T-helper 17 cell (primary cell): ENCODE measurements around the gene BARX1. TPM values are rescaled to one million over a fixed set of nuclear protein-coding genes. Genes with fewer than 3 reads are reported as not detected.
A peak's percentile ranks its signal among the peaks of the same experiment; 100 is the strongest.

Experiments used
- ATAC-seq: fragments of 150-1000 bp; cut with Tn5 transposase; 2 replicates; pipeline ENCODE4 v1.10.0; 2021; ENCODE audit warnings: mild to moderate bottlenecking, moderate library complexity
- DNase-seq, 3 donors: peaks; one replicate each; pipeline versions ENCODE4 v3.0.0 to v3.0.0-alpha.2; 2020 to 2021
- H3K9me3 ChIP-seq: one replicate; pipeline ENCODE4 v1.7.0; 2013; ENCODE audit warnings: low read length, mild to moderate bottlenecking; ENCODE audit not compliant: control insufficient read depth, poor library complexity, severe bottlenecking
- H3K27ac Mint-ChIP-seq: one replicate; pipeline ENCODE4 v1.8.0; 2022; ENCODE audit warnings: mild to moderate bottlenecking, moderate library complexity, mixed read lengths
- H3K27me3 Mint-ChIP-seq: one replicate; pipeline ENCODE4 v1.8.0; 2022; ENCODE audit warnings: mixed read lengths
- H3K36me3 Mint-ChIP-seq: one replicate; pipeline ENCODE4 v1.8.0; 2022; ENCODE audit warnings: low read depth, mixed read lengths
- H3K4me1 Mint-ChIP-seq: one replicate; pipeline ENCODE4 v1.8.0; 2022; ENCODE audit warnings: mild to moderate bottlenecking, mixed read lengths
- H3K4me3 Mint-ChIP-seq: one replicate; pipeline ENCODE4 v1.8.0; 2022; ENCODE audit warnings: mild to moderate bottlenecking, moderate library complexity, mixed read lengths
- total RNA-seq, 4 donors: library from RNA in 2 of 4; stranded (reverse) in 2 of 4; gene quantifications; one replicate each; pipeline ENCODE4 v1.2.3 and lab custom pipeline; 2022 to 2026

Gene BARX1
- total RNA-seq, 2 donors from 2014 or later = not detected

DNA sequence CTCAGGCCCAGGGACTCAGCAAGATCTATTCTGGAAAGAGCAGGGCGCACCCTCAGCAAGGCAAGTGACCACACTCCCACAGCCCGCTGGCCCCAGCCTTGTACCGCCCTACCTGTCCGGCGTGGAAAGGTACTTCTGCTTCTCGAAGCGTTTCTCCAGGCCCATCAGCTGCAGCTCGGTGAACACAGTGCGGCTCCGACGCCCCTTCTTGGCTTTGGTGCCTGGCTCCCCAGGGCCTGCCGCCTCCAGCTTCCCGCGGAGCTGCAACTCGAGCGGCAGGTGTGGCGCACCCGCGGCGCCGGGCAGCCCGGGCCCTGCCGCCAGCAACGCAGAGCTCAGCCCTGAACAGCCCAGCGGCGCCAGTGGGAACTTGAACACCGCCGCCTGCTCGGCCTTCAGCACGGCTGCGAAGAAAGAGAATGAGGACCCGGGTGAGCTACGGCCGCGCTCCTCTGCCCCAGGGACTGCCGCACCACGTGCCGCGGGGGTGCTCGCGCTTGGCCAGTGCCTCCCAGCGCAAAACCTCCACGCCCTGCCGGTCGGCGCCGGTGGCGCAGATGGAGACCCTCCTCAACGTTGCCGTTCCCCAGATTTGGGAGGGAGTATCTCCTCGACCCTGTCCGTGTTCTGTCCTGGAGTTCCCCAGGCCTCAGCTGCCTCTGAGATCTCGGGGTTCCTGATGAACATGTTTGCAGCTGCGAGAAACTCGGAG is 2.2 kb downstream of the BARX1 start:
- no peaks in the 10 kb centered on the region for H3K9me3 ChIP-seq
- Mint-ChIP-seq H3K36me3 (peaks cover 5% of the 10 kb centered on the region), H3K27me3 (peaks cover 76% of the 10 kb centered on the region), H3K27ac (no peak overlapping the region), H3K4me3 (peak overlapping the region; percentile 87), H3K4me1 (peaks cover 32% of the 10 kb centered on the region)
- peak; percentile 16 for ATAC-seq
- DNase-seq = no peak

DNA sequence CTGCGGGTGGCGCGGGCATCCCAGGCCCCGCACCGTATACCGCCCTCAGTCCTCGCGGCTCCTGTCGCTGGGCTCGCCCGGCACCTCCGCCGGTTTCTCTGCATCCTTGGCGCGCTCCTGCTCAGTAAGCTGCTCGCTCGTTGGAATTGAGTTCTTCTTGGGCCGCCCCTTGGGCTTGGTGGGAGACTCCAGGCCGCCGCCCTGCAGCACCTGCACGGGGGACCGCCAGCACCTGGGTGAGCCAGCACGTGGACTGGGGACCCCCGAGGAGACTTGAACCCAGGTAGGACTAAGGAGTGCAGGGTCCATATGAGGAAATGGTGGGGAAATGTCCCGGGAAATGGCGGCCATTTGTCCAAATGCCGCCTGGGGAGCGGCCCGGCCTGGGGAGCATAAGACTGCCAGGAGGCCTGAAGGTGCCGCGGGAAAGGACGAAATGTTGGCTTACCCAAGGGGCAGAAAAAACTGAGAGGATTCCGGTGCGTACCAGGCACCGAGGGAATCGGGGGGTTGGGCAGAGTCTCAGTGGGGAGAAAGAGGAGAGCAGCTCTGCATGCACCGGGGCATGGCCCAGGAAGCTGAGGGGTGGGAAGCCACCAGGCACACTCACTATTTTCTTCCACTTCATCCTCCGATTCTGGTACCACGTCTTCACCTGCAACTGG is 2.9 kb downstream of the BARX1 start:
- Mint-ChIP-seq H3K4me3 (peak overlapping the region; percentile 87), H3K27ac (no peak overlapping the region), H3K27me3 (peaks cover 74% of the 10 kb centered on the region), H3K4me1 (peaks cover 32% of the 10 kb centered on the region), H3K36me3 (peaks cover 5% of the 10 kb centered on the region)
- no peaks in the 10 kb centered on the region for H3K9me3 ChIP-seq
- no peak for ATAC-seq
- no peak for DNase-seq

DNA sequence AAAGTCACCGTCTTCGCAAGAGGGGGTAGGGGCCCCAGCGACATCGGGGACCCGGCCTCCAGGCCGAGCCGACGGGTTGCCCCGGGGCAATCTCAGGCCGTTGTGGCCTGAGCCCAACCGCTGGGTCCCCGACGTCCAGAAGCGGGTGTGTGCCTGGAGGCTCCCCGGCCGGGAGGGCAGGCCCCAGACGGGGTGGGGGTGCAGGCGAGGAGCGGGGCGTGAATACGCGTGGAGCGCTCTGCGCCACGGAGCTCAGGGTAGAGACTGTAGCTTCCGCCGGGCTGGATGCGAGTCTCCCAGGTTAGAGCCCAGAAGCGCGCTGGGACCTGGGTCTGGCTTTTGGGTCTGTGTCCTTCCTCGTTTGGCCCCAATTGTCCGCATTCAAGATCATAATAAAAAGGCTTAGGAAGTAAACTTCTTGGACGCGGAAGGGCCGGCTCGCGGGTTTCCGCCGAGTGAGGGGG is 3.5 kb downstream of the BARX1 start:
- H3K4me3 Mint-ChIP-seq = peak overlapping the region; percentile 87
- ATAC-seq (peak; percentile 43), DNase-seq (no peak)
- H3K4me1 Mint-ChIP-seq = peaks cover 32% of the 10 kb centered on the region
- no peak overlapping the region for H3K27ac Mint-ChIP-seq
- peaks cover 75% of the 10 kb centered on the region for H3K27me3 Mint-ChIP-seq
- H3K9me3 ChIP-seq = no peaks in the 10 kb centered on the region
- H3K36me3 Mint-ChIP-seq = peaks cover 5% of the 10 kb centered on the region

DNA sequence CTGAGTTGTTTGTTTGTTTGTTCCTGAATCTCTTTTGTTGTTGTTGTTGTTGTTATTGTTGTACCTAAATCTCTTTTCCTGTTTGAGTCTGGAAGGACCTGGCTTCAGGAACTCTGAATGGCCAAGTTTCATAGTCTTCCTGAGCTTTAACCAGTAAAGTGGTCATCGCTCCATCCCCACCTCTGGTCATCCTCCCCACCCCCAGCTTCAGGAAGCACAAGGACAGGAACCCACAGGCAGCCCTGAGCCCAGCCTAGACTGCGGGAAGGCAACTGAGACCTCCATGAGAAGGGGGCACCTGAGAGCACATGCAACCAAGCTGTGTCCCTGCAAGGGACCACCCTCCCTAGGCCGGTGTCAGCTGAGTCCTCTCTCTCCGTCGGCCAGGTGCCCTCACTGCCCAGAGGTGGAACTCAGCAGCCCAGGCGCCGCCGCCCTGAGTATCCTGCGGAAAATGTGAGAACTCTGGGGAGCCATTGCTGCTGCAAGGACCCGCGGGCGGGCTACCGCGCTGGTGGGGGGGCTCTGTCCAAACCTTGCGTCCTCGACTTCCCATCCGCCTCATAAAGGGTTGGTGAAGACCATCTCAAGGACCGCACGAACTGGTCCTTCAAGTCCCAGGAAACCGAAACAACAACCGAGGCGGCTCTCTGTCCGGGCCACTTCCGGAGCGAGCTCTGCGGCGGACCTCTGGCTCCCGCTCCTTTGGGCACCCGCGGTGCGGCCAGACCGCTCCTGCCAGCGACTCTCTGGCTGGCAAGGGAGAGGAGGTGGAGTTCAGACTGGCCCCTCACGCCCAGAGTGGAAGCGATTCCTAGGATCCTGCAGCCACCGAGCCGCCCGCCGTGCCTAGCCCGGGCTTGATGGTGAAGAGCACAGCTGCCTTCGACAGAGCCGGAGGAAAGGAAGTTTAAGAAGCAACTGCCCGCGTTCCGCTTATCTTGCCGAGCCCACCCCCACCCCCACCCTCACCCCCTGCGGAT is 4.2 kb downstream of the BARX1 start:
- Mint-ChIP-seq H3K4me3 (peak overlapping the region; percentile 87), H3K4me1 (peaks cover 34% of the 10 kb centered on the region), H3K27me3 (peaks cover 76% of the 10 kb centered on the region), H3K27ac (no peak overlapping the region), H3K36me3 (peaks cover 9% of the 10 kb centered on the region)
- H3K9me3 ChIP-seq = no peaks in the 10 kb centered on the region
- DNase-seq (no peak), ATAC-seq (no peak)

DNA sequence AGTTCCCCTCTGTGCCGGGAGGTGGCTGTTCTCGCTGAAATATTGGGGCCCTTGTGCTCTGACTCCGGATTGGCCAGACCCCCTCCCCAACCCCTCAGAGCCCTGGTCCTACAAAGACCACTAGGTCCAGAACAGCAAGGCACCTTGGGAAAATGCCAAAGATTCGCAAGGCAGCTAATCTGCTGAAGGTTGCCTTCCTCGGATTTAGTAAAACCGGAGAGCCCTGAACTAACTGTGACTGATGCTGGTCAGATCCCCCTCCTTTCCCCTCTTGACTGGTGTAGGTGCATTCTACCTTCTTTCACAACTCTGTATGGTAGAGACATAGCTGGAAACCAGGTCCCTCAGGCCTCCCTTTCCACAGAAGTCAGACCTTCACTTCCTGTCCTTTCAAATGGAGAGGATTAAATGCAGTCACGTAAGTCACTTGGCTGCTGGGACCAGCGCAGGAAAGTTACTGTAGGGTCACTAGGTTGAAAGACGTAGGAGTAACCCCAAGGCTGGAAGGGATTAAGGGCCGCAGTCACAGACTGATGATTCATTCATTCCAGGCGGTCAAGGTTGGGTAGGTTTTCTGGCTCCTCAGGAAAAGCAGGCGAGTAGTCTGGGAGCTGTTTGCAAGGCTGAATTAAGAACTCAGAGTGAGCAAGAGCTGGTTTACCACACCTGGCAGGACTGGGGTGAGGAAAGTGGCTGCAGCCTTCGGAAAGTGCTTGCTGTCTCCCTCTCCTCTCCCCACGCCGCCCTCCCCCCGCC is 5.3 kb downstream of the BARX1 start:
- DNase-seq (no peak), ATAC-seq (no peak)
- Mint-ChIP-seq H3K4me1 (peaks cover 39% of the 10 kb centered on the region), H3K27ac (no peak overlapping the region), H3K4me3 (peak overlapping the region; percentile 74), H3K36me3 (peaks cover 9% of the 10 kb centered on the region), H3K27me3 (peaks cover 79% of the 10 kb centered on the region)
- H3K9me3 ChIP-seq = no peaks in the 10 kb centered on the region

DNA sequence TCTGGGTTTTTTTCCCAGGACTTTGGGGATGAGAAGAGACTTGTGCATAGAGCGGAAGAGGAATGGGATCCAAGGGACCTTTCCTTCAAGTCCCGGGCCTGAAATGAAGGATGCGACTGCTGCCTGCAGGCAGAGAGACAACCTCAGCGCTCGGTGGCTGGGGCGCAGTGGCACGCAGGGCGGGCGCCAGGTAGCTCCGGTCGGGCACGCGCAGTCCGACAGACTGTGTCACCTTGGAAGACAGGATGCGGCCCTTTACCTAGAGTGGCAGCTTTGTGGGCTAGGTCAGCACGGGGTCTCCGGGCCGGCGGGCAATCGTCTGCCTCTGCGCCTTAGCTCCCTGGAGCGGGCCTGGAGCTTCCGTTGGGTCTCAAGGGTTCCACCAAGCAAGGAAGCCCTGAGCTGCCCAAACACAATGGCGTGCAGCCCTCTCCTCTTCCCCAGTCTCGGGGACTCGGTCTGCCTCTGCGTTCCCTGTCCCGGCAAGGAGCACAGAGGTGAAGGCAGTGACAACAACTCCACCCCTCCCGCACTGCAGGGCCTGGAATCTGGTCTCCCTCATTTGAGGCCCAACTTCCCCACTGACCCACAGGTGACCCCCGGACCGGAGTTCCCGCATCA is 6.0 kb downstream of the BARX1 start:
- Mint-ChIP-seq H3K27me3 (peaks cover 86% of the 10 kb centered on the region), H3K27ac (no peak overlapping the region), H3K4me1 (peaks cover 39% of the 10 kb centered on the region), H3K36me3 (peaks cover 9% of the 10 kb centered on the region), H3K4me3 (peak overlapping the region; percentile 74)
- H3K9me3 ChIP-seq = no peaks in the 10 kb centered on the region
- DNase-seq (no peak), ATAC-seq (no peak)

DNA sequence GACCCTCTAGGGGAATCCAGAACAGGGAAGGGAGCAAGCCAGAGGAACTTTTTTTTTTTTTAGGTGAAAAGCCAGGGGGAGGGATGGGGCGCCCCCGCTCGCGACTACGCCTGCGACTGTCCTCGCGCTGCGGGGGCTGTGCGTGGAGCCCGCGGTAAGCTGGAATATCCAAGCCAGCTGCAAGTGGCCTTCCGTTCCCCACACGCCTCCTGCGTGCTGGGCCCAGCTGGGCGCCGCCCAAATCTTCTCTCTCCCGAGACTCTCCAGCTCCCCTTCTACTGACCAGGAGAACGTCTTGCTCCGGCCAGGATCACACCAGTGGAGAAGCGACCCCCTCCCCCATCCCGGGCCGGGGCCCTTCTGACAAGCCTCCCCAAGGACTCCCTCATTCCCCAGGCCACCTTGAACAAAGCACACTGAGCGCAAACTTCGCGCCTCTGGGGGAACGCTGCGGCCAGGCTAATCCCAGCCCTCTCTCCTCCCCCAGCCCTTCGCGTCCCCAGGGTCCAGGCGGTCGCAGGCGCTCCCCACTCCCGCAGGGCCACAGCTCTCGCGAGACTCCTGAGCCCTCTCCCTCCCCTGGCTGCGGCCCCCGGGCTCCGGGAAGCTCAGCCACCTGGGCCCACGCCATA is 6.6 kb downstream of the BARX1 start:
- Mint-ChIP-seq H3K27ac (no peak overlapping the region), H3K36me3 (peaks cover 7% of the 10 kb centered on the region), H3K4me3 (no peak overlapping the region), H3K27me3 (peaks cover 87% of the 10 kb centered on the region), H3K4me1 (peaks cover 37% of the 10 kb centered on the region)
- ATAC-seq = no peak
- DNase-seq = no peak
- H3K9me3 ChIP-seq = no peaks in the 10 kb centered on the region

DNA sequence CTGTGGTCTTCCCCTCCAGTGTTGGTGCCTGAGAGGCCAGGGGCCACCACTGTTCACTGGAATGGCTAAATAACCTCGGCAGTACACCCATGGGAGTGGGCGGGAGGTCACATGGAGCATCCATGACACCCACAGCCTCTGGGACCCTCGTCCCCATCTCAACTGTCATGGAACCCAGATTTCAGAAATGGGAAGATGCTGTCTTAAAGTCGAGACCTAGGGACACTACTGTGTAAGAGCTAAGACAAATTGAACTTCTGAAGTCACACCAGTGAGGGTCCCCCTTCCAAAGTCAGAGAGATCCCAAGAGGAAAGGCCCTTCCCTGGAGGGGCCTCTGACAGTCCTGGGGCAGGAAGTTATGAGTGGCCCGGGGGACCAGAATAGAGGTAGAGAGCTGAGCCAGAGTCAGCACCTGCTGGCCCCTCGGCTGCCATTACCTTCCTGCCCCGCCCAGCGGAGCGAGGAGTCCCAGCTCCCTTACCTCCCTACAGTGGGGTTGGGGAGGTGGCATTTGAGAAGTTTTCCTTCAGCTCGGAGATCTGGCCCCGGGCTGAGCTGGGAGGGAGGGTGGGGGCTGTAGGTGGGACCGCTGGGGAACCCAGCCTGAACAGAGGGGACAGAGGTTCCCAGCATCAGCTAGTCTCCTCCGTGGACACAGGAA is 7.6 kb downstream of the BARX1 start:
- Mint-ChIP-seq H3K27me3 (peaks cover 87% of the 10 kb centered on the region), H3K4me3 (no peak overlapping the region), H3K27ac (no peak overlapping the region), H3K36me3 (peaks cover 7% of the 10 kb centered on the region), H3K4me1 (peaks cover 34% of the 10 kb centered on the region)
- no peak for DNase-seq
- H3K9me3 ChIP-seq = no peaks in the 10 kb centered on the region
- no peak for ATAC-seq

DNA sequence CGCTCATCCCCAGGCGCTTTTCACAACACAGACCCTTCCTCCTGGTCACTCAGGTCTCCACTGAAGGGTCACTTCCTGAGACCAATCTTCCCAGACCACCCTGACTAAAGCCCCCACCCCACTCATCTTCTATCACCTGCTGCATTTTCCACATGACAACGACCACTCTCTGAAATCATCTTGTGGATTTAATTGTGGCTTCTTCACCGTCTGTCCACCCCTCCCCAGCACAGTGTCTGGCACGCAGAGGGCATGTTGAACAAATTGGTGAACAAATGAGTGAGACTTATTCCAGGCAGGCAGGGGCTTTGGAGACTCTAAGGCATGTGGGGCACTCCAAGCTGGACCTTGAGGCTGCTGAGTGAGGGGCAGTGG is 8.8 kb downstream of the BARX1 start:
- H3K27me3 Mint-ChIP-seq = peaks cover 94% of the 10 kb centered on the region
- ATAC-seq = no peak
- no peaks in the 10 kb centered on the region for H3K9me3 ChIP-seq
- DNase-seq = no peak
- no peak overlapping the region for H3K27ac Mint-ChIP-seq
- peak overlapping the region; percentile 84 for H3K4me3 Mint-ChIP-seq
- peaks cover 29% of the 10 kb centered on the region for H3K4me1 Mint-ChIP-seq
- peaks cover 7% of the 10 kb centered on the region for H3K36me3 Mint-ChIP-seq

DNA sequence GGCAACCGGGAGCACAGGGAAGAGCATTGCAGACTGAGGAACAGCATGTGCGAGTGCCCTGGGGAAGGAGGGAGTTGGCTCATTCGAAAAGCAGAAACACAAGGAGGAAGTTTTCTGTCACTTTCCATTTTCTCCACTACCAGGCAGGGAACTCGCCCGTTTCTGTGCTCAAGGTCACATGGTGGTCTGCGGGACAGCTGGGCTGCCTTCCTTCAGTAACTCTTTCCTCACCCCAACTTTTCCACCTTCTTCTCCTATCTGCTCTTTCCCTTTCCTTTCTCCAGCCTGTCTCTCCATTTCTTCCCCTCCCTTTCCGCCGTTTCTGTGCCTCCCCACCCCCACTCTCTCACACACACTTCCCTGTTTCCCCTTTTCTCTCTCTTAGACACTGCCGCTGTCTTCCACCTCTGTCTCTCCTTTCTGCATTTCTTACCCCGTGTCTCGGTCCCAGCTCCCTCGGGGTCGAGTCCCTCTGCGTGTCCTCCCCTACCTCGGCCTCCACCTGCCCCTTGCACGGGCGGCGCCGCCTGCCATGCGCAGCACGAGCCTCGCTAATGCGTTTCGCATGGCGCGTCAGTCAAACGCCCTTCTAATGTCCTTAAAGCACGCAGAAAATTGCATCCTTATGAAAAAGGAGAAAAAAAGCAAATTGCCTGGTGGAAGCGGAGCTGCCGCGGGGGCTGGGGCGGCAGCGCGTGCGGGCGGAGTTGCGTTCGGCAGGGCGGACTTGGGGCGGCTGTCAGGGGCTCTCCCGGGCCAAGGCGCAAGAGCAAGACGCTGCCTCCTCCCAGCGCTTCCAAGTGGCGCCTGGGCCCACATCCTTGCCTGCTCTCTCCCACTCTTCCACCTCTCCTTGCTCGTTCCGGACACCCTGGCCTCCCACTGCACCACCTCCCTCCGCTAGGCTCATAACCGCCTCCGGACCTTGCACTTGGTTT is 9.5 kb downstream of the BARX1 start:
- no peak overlapping the region for H3K27ac Mint-ChIP-seq
- ATAC-seq = no peak

DNA sequence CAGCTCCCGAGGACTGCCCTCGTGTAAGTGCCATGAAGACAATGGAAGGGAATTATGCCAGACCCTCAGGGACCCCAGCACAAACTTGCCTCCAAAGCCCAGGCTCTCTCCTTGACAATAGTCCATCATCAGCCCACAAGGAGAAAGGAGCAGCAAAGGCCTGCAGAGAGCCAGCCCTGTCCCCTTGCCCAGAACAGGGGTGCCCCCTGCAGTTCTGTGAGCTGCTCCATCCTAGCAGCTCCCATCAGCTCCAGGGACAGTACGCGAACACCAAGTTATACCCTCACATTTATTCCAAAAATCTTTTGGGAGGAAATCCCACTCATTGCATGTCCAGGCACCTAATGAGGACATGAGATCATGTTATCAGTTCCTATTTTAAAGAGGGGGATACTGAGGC is 11.1 kb downstream of the BARX1 start:
- ATAC-seq (no peak), DNase-seq (no peak)
- Mint-ChIP-seq H3K27ac (no peak overlapping the region), H3K36me3 (peaks cover 7% of the 10 kb centered on the region), H3K4me3 (no peak overlapping the region), H3K27me3 (peaks cover 86% of the 10 kb centered on the region), H3K4me1 (peaks cover 17% of the 10 kb centered on the region)
- no peaks in the 10 kb centered on the region for H3K9me3 ChIP-seq

More for the DNA sequence above, 9.5 kb downstream of the BARX1 start:
- H3K9me3 ChIP-seq = no peaks in the 10 kb centered on the region
- Mint-ChIP-seq H3K36me3 (peaks cover 7% of the 10 kb centered on the region), H3K4me3 (peak overlapping the region; percentile 84), H3K4me1 (peaks cover 26% of the 10 kb centered on the region), H3K27me3 (peaks cover 94% of the 10 kb centered on the region)
- no peak for DNase-seq
